ENCODE data around the gene CYP1A1. TPM values are rescaled to one million over a fixed set of nuclear protein-coding genes. Genes with fewer than 3 reads are reported as not detected.
"Not testable (repeated sequence)": the region's sequence is repeated elsewhere in the genome, so short reads cannot be mapped to it uniquely, and the experiment has no call there.

CYP1A1 gene
- total and polyA plus RNA-seq, 8 donors: 0.20 to 0.58 (median 0.40) TPM; not detected in 4

DNA sequence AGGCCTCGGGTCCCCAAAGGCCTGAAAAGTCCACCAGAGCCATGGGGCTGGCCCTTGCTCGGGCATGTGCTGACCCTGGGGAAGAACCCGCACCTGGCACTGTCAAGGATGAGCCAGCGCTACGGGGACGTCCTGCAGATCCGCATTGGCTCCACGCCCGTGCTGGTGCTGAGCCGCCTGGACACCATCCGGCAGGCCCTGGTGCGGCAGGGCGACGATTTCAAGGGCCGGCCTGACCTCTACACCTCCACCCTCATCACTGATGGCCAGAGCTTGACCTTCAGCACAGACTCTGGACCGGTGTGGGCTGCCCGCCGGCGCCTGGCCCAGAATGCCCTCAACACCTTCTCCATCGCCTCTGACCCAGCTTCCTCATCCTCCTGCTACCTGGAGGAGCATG, 24.5 kb upstream of the CYP1A1 start:
- intact Hi-C loops (cut with DNase I; ENCODE audit: low total_unique reads): no loop called here
- Histone ChIP-seq H3K36me3 (no peaks in the 10 kb centered on the region), H3K4me3 (no peak overlapping the region), H3K4me1 (no peaks in the 10 kb centered on the region), H3K27me3 (no peaks in the 10 kb centered on the region), H3K27ac (no peak overlapping the region), H3K9me3 (no peaks in the 10 kb centered on the region)
- no peak for DNase-seq
- TF ChIP-seq, protein P1, sequence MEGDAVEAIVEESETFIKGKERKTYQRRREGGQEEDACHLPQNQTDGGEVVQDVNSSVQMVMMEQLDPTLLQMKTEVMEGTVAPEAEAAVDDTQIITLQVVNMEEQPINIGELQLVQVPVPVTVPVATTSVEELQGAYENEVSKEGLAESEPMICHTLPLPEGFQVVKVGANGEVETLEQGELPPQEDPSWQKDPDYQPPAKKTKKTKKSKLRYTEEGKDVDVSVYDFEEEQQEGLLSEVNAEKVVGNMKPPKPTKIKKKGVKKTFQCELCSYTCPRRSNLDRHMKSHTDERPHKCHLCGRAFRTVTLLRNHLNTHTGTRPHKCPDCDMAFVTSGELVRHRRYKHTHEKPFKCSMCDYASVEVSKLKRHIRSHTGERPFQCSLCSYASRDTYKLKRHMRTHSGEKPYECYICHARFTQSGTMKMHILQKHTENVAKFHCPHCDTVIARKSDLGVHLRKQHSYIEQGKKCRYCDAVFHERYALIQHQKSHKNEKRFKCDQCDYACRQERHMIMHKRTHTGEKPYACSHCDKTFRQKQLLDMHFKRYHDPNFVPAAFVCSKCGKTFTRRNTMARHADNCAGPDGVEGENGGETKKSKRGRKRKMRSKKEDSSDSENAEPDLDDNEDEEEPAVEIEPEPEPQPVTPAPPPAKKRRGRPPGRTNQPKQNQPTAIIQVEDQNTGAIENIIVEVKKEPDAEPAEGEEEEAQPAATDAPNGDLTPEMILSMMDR (IDR thresholded peaks at IDR 0.05): no peak
- TF ChIP-seq POLR2AphosphoS5 (IDR thresholded peaks at IDR 0.05) (no peak), EP300 (IDR thresholded peaks at IDR 0.05) (no peak), POLR2A (IDR thresholded peaks at IDR 0.05) (no peak)
- 85 to 94% (median 90%) methylated on average over 3 to 20 of the region's 20 CpGs for WGBS, 5 donors

DNA sequence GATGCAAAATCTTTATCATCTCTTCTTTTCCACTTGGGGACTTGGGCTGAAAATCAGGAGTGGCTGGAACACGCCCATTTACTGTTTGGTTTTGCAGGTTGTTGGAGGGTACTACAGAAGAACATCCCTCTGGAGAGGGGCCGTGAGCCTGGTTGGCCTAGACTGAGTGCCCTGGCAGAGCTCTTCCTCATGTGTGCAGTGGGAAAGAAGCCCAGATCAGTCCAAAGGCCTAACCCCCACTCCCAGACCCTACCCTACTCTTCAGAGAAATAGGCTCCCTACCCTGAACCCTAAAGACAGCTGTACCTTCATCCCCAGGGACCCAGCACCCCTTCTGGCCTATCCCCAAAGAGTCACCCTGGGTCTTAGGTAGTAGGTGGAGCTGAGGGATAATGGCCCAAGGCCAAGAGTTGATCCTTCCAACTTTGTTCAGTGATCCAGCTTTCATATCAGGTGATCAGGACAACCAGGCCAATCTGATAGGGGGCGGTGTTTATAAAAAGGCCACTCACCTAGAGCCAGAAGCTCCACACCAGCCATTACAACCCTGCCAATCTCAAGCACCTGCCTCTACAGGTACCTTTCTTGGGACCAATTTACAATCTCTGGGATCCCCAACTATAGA, 23.1 kb upstream of the CYP1A1 start, which contains the start of gene CYP1A2:
Gene CYP1A2, plus strand, starts transcription at position 524 of the 625 bp plus-strand sequence. CDS start 894 bp downstream, outside the sequence.
- Histone ChIP-seq H3K4me3 (no peak within 1 kb of the TSS), H3K27me3 (no peaks in the 10 kb centered on the region), H3K36me3 (no peaks in the 10 kb centered on the region), H3K9me3 (no peaks in the 10 kb centered on the region), H3K4me1 (no peaks in the 10 kb centered on the region), H3K27ac (no peak within 1 kb of the TSS)
- no peak for DNase-seq
- intact Hi-C loops (cut with DNase I; ENCODE audit: low total_unique reads): no loop called here
- TF ChIP-seq EP300 (IDR thresholded peaks at IDR 0.05) (no peak), POLR2A (IDR thresholded peaks at IDR 0.05) (no peak), POLR2AphosphoS5 (IDR thresholded peaks at IDR 0.05) (no peak)
- TF ChIP-seq, protein P1 (IDR thresholded peaks at IDR 0.05): no peak
- 53 to 76% (median 58%) methylated on average over 3 of the region's 3 CpGs for WGBS, 5 donors

DNA sequence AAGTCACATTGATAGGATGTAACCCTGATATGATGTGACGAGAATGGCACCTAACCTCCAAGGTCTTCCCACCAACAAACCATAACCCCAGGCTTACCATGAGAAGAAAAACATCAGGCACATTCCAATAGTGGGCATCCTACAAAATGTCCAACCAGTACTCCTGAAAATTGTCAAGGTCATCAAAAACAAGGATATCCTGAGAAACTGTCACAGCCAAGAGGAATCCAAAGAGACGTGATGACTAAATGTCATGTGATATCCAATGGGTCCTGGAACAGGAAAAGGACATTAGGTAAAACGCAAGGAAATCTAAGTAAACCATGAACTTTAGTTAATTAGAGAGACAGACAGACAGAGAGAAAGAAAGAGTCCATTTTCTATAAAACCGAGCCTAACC, 21.1 kb upstream of the CYP1A1 start:
- Histone ChIP-seq H3K9me3 (peaks cover 0 to 7% (median 5%) of the 10 kb centered on the region in 4 donors), H3K36me3 (no peaks in the 10 kb centered on the region), H3K4me1 (no peaks in the 10 kb centered on the region), H3K27ac (no peak overlapping the region), H3K27me3 (peaks cover 0 to 6% (median 0%) of the 10 kb centered on the region in 3 donors), H3K4me3 (no peak overlapping the region)
- no peak for DNase-seq
- 62 to 73% (median 70%) methylated on average over 4 of the region's 4 CpGs for WGBS, 5 donors
- no peak for TF ChIP-seq EP300 (IDR thresholded peaks at IDR 0.05)
- no peak for TF ChIP-seq POLR2A (IDR thresholded peaks at IDR 0.05)
- TF ChIP-seq, protein P1 (IDR thresholded peaks at IDR 0.05): no peak
- TF ChIP-seq POLR2AphosphoS5 (IDR thresholded peaks at IDR 0.05): no peak
- intact Hi-C loops (cut with DNase I; ENCODE audit: low total_unique reads): no loop called here

DNA sequence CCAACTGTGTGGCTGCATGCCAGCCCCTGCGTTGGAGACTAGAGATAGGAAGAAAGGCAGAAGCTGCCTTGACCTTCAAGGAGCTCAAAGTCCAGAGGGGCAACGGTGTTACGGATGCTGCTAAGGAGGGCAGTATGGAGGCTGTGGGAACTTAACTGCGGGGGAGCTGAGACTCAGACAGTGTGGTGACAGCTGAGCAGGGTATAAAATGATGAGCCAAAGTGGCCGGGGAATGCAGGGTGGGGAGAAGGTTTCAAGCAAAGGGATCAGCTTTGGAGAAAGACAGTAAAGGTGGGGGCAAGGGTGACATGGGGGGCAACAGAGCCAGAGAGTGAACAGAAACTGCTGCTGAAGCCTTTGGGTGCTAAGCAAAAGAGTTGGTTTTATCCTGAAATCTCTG, 17.1 kb upstream of the CYP1A1 start:
- no peak for TF ChIP-seq POLR2AphosphoS5 (IDR thresholded peaks at IDR 0.05)
- TF ChIP-seq EP300 (IDR thresholded peaks at IDR 0.05): no peak
- TF ChIP-seq, protein P1 (IDR thresholded peaks at IDR 0.05): no peak
- no peak for TF ChIP-seq POLR2A (IDR thresholded peaks at IDR 0.05)
- no peaks in the 10 kb centered on the region for H3K4me1 ChIP-seq
- intact Hi-C loops (cut with DNase I; ENCODE audit: low total_unique reads): no loop called here
- H3K4me3 ChIP-seq: no peak overlapping the region
- H3K36me3 ChIP-seq: no peaks in the 10 kb centered on the region
- peaks cover 0 to 7% (median 5%) of the 10 kb centered on the region in 4 donors for H3K9me3 ChIP-seq
- H3K27me3 ChIP-seq: peaks cover 0 to 6% (median 0%) of the 10 kb centered on the region in 3 donors
- DNase-seq: no peak
- WGBS, 5 donors: 78 to 88% (median 81%) methylated on average over 5 of the region's 5 CpGs
- H3K27ac ChIP-seq: no peak overlapping the region

DNA sequence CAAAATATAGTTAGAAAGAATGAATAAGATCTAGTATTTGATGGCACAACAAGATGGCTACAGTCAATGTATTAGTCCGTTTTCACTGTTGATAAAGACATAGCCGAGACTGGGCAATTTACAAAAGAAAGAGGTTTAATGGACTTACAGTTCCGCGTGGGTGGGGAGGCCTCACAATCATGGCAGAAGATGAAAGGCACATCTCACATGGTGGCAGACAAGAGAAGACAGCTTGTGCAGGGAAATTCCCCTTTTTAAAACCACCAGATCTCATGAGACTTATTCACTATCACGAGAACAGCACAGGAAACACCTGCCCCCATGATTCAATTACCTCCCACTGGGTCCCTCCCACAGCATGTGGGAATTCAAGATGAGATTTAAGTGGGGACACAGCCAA, 12.9 kb upstream of the CYP1A1 start:
- WGBS, 5 donors: 66 to 73% (median 71%) methylated on average over 5 of the region's 5 CpGs
- H3K4me3 ChIP-seq; DNase-seq; intact Hi-C loops (cut with DNase I; ENCODE audit: low total_unique reads); H3K4me1 ChIP-seq; H3K27ac ChIP-seq; H3K36me3 ChIP-seq; H3K9me3 ChIP-seq: not testable (repeated sequence)
- peaks cover 0 to 28% (median 16%) of the 10 kb centered on the region in 3 donors for H3K27me3 ChIP-seq

All from stomach (tissue), 9 donors.